GM23248 (cell line): ENCODE measurements around the gene G6PC2. TPM values are rescaled to one million over a fixed set of nuclear protein-coding genes. Genes with fewer than 3 reads are reported as not detected.
A peak's percentile ranks its signal among the peaks of the same experiment; 100 is the strongest.
"Not testable (repeated sequence)": the region's sequence is repeated elsewhere in the genome, so short reads cannot be mapped to it uniquely, and the experiment has no call there.

Source experiments
- DNase-seq: peaks from one replicate; pipeline ENCODE4 v3.0.0-alpha.2; 2015
- H2AFZ ChIP-seq: fragments of 200-600 bp; sonication (generic); 2 replicates; pipeline ENCODE4 v1.6.1; 2016; ENCODE audit warnings: antibody characterized with exemption
- H3F3A ChIP-seq: fragments of 200-600 bp; sonication (generic); 2 replicates; pipeline ENCODE4 v1.6.1; 2016; ENCODE audit warnings: mild to moderate bottlenecking, antibody characterized with exemption, mixed run types; ENCODE audit not compliant: insufficient read depth
- H3K27ac ChIP-seq: fragments of 200-600 bp; sonication (generic); 2 replicates; pipeline ENCODE4 v1.5.1; 2016; ENCODE audit warnings: mild to moderate bottlenecking
- H3K27me3 ChIP-seq: fragments of 200-600 bp; sonication (generic); replicated peaks from 2 replicates; pipeline ENCODE4 v1.6.1; 2016; ENCODE audit warnings: mild to moderate bottlenecking; ENCODE audit not compliant: insufficient read depth
- H3K36me3 ChIP-seq: fragments of 200-600 bp; sonication (generic); 2 replicates; pipeline ENCODE4 v1.6.1; 2016; ENCODE audit warnings: low read depth, mild to moderate bottlenecking
- H3K4me1 ChIP-seq: fragments of 200-600 bp; sonication (generic); 2 replicates; pipeline ENCODE4 v1.6.1; 2016; ENCODE audit warnings: mild to moderate bottlenecking; ENCODE audit not compliant: insufficient read depth
- H3K4me2 ChIP-seq: fragments of 200-600 bp; sonication (generic); one replicate; pipeline ENCODE4 v1.6.1; 2016; ENCODE audit warnings: mild to moderate bottlenecking; ENCODE audit not compliant: unreplicated experiment
- H3K4me3 ChIP-seq: fragments of 200-600 bp; sonication (generic); 2 replicates; pipeline ENCODE4 v1.5.1; 2016; ENCODE audit warnings: mild to moderate bottlenecking
- H3K79me2 ChIP-seq: fragments of 200-600 bp; sonication (generic); 2 replicates; pipeline ENCODE4 v1.6.1; 2016; ENCODE audit warnings: mild to moderate bottlenecking; ENCODE audit not compliant: insufficient read depth
- H3K9ac ChIP-seq: fragments of 200-600 bp; sonication (generic); 2 replicates; pipeline ENCODE4 v1.6.1; 2016; ENCODE audit warnings: mild to moderate bottlenecking
- H3K9me2 ChIP-seq: fragments of 200-600 bp; sonication (generic); 2 replicates; pipeline ENCODE4 v1.6.1; 2016; ENCODE audit warnings: mixed run types, mild to moderate bottlenecking, moderate library complexity; ENCODE audit not compliant: insufficient read depth
- H3K9me3 ChIP-seq: fragments of 200-600 bp; sonication (generic); one replicate; pipeline ENCODE4 v1.6.1; 2017; ENCODE audit warnings: low read depth
- H4K20me1 ChIP-seq: fragments of 200-600 bp; sonication (generic); 2 replicates; pipeline ENCODE4 v1.6.0; 2016; ENCODE audit not compliant: insufficient read depth
- EZH2 ChIP-seq: fragments of 200-600 bp; sonication (generic); IDR thresholded peaks from 2 replicates; pipeline ENCODE4 v1.6.1; 2018; ENCODE audit warnings: antibody characterized with exemption, mild to moderate bottlenecking; ENCODE audit not compliant: insufficient read depth, poor library complexity, severe bottlenecking
- EZH2phosphoT487 ChIP-seq: fragments of 200-600 bp; sonication (generic); IDR thresholded peaks from 2 replicates; pipeline ENCODE4 v1.6.1; 2018; ENCODE audit warnings: antibody characterized with exemption, moderate library complexity, mild to moderate bottlenecking, low read depth; ENCODE audit not compliant: insufficient read depth
- WGBS, 2 experiments: methylation state at CpG; one replicate each; pipeline ENCODE4 v1.1.6; 2015 to 2017; ENCODE audit warnings: low lambda C conversion rate in 2 of 2, low coverage in 1 of 2; ENCODE audit errors: missing lambda C conversion rate in 2 of 2; 5-methylcytosine and 5-hydroxymethylcytosine counted together
- in situ Hi-C: fragments of 300-500 bp; cut with MboI; formaldehyde crosslinking; loops from 2 replicates; pipeline ENCODE4 v1.15.0; 2020
- polyA plus RNA-seq: library from polyadenylated mRNA; unstranded; fragments of >200 nt; fragmentation: Nextera tagmentation; extraction: Ambion mirVana; gene quantifications from 2 replicates; pipeline ENCODE4 v1.2.1, GENCODE V29; 2016
- total RNA-seq: library from RNA; depleted of rRNA; stranded (reverse); fragments of >200 nt; shearing (Covaris generic); gene quantifications from 2 replicates; pipeline ENCODE4 v1.2.3, GENCODE V29; 2014

The G6PC2 gene
- total and polyA plus RNA-seq, 2 experiments from 2014 or later, result not detected

- no peak overlapping the region for H3K27ac ChIP-seq
- H3K27me3 ChIP-seq, result no peaks in the 10 kb centered on the region
- no peaks in the 10 kb centered on the region for H3F3A ChIP-seq
- 98 to 99% methylated on average over 6 of the region's 6 CpGs for WGBS, 2 experiments
- in situ Hi-C loops, result no loop called here
- no peaks in the 10 kb centered on the region for H3K79me2 ChIP-seq
- H3K9ac ChIP-seq, result no peak overlapping the region
- H3K4me1 ChIP-seq, result no peaks in the 10 kb centered on the region
- H3K4me2 ChIP-seq, result no peak overlapping the region
- no peak for DNase-seq
- 0 out of 2 replicates have a peak, but pooled peaks cover 3% of the 10 kb centered on the region for H3K36me3 ChIP-seq
- H3K9me2 ChIP-seq, result no peaks in the 10 kb centered on the region
- H2AFZ ChIP-seq, result no peak overlapping the region
- H4K20me1 ChIP-seq, result no peaks in the 10 kb centered on the region
- no peaks in the 10 kb centered on the region for H3K9me3 ChIP-seq
- TF ChIP-seq EZH2, result no peak
- TF ChIP-seq EZH2phosphoT487, result no peak
- no peak overlapping the region for H3K4me3 ChIP-seq
Measured at GRCh38 chr2:168874368-168875054, 26.6 kb upstream of the G6PC2 start.

GRCh38 chr2:168882163-168882562 lies 18.9 kb upstream of the G6PC2 start:
- H3K9me2 ChIP-seq, H3K4me2 ChIP-seq, H3K36me3 ChIP-seq, H3K9me3 ChIP-seq, H3K9ac ChIP-seq, H3F3A ChIP-seq, H3K4me1 ChIP-seq, H3K79me2 ChIP-seq, H2AFZ ChIP-seq, in situ Hi-C loops, DNase-seq, H3K4me3 ChIP-seq, H3K27me3 ChIP-seq, H3K27ac ChIP-seq, H4K20me1 ChIP-seq: not testable (repeated sequence)
- WGBS, 2 experiments, result 97 to 99% methylated on average over 12 of the region's 12 CpGs

- TF ChIP-seq EZH2phosphoT487 (no peak), EZH2 (no peak)
- Histone ChIP-seq H3K4me3 (no peak overlapping the region), H3K27me3 (no peaks in the 10 kb centered on the region), H2AFZ (no peak overlapping the region), H4K20me1 (no peaks in the 10 kb centered on the region), H3F3A (no peaks in the 10 kb centered on the region), H3K36me3 (no peaks in the 10 kb centered on the region), H3K9me2 (no peaks in the 10 kb centered on the region), H3K4me1 (no peaks in the 10 kb centered on the region), H3K27ac (no peak overlapping the region), H3K4me2 (no peak overlapping the region), H3K9me3 (no peaks in the 10 kb centered on the region), H3K79me2 (peaks cover 10% of the 10 kb centered on the region; the same call in 1 of the 2 replicates), H3K9ac (no peak overlapping the region)
- WGBS, 2 experiments, result 94 to 100% methylated on average over 1 of the region's 1 CpG
- in situ Hi-C loops, result no loop called here
- peak; percentile 59 for DNase-seq
Measured at GRCh38 chr2:168884975-168885374, 16.1 kb upstream of the G6PC2 start.

GRCh38 chr2:168889635-168890005 lies 11.5 kb upstream of the G6PC2 start:
- no peaks in the 10 kb centered on the region for H3K36me3 ChIP-seq
- peak overlapping the region; percentile 85 for H3K4me2 ChIP-seq
- H3K4me3 ChIP-seq, result peak overlapping the region; percentile 91
- no peak overlapping the region for H3K27ac ChIP-seq
- H3K9me2 ChIP-seq, result no peaks in the 10 kb centered on the region
- no peaks in the 10 kb centered on the region for H3K4me1 ChIP-seq
- 46 to 59% methylated on average over 3 of the region's 3 CpGs for WGBS, 2 experiments
- DNase-seq, result no peak
- no peaks in the 10 kb centered on the region for H3K9me3 ChIP-seq
- no peaks in the 10 kb centered on the region for H3F3A ChIP-seq
- H3K79me2 ChIP-seq, result peaks cover 12% of the 10 kb centered on the region; the same call in 1 of the 2 replicates
- H2AFZ ChIP-seq, result peak overlapping the region; percentile 98
- no peaks in the 10 kb centered on the region for H3K27me3 ChIP-seq
- no peak for TF ChIP-seq EZH2
- in situ Hi-C loops, result no loop called here
- H4K20me1 ChIP-seq, result no peaks in the 10 kb centered on the region
- peak overlapping the region; percentile 75 for H3K9ac ChIP-seq
